T-helper 2 cell treated with Interferon-gamma antibody and Interleukin-4, amounts not matched to agents 5 μg/mL and 100 μg/mL, for 36 hours (primary cell): ENCODE measurements around the gene CCR7.
A peak's percentile ranks its signal among the peaks of the same experiment; 100 is the strongest.
"Not testable (repeated sequence)": the region's sequence is repeated elsewhere in the genome, so short reads cannot be mapped to it uniquely, and the experiment has no call there.

Source experiments
- DNase-seq: peaks from one replicate; pipeline ENCODE4 v3.0.0; 2021; ENCODE audit warnings: low spot score
- H3K27ac Mint-ChIP-seq: one replicate; pipeline ENCODE4 v1.8.0; 2021; ENCODE audit warnings: mild to moderate bottlenecking, mixed read lengths
- H3K27me3 Mint-ChIP-seq: one replicate; pipeline ENCODE4 v1.8.0; 2021; ENCODE audit warnings: low read depth, mixed read lengths
- H3K36me3 Mint-ChIP-seq: one replicate; pipeline ENCODE4 v1.8.0; 2021; ENCODE audit warnings: low read depth, mixed read lengths
- H3K4me1 Mint-ChIP-seq: one replicate; pipeline ENCODE4 v1.8.0; 2021; ENCODE audit warnings: low read depth, mixed read lengths
- H3K4me3 Mint-ChIP-seq: one replicate; pipeline ENCODE4 v1.8.0; 2022; ENCODE audit warnings: mild to moderate bottlenecking, moderate library complexity, mixed read lengths
- H3K9me3 Mint-ChIP-seq: one replicate; pipeline ENCODE4 v1.8.0; 2021; ENCODE audit warnings: mixed read lengths

The CCR7 gene

DNA sequence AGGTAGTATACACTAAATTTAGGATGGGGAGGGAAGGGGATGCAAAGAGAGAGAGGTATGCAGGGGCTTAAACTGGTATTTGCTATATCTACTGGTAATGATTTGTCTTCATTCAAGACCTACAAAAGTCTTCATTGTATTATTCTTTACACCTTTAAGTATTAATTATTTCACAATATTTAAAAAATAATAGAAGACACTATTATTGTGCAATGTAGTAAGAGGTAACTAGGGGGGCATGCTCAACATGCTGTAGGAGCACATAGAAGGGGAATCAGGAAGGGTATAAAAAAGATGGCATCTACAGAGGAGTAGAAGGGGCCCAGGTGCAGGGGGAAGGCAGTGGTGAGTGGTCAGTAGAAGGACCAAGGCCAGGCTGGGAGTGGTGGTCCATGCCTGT lies 14.9 kb upstream of the CCR7 start:
- Mint-ChIP-seq H3K4me1 (peaks cover 62% of the 10 kb centered on the region), H3K9me3 (peaks cover 29% of the 10 kb centered on the region), H3K4me3 (no peak overlapping the region), H3K27ac (no peak overlapping the region), H3K27me3 (no peaks in the 10 kb centered on the region), H3K36me3 (peaks cover 32% of the 10 kb centered on the region)
- DNase-seq = no peak

- H3K36me3 Mint-ChIP-seq = peaks cover 30% of the 10 kb centered on the region
- peaks cover 29% of the 10 kb centered on the region for H3K9me3 Mint-ChIP-seq
- no peaks in the 10 kb centered on the region for H3K27me3 Mint-ChIP-seq
- no peak overlapping the region for H3K4me3 Mint-ChIP-seq
- no peak for DNase-seq
- peaks cover 57% of the 10 kb centered on the region for H3K4me1 Mint-ChIP-seq
- H3K27ac Mint-ChIP-seq = no peak overlapping the region
Measured at GRCh38 chr17:40579471-40579870, 14.2 kb upstream of the CCR7 start.

GRCh38 chr17:40577611-40578065 lies 12.4 kb upstream of the CCR7 start:
- Mint-ChIP-seq H3K27me3 (no peaks in the 10 kb centered on the region), H3K4me1 (peaks cover 45% of the 10 kb centered on the region), H3K9me3 (peaks cover 32% of the 10 kb centered on the region), H3K27ac (peak overlapping the region; percentile 61), H3K4me3 (peak overlapping the region; percentile 41), H3K36me3 (peaks cover 23% of the 10 kb centered on the region)
- peak; percentile 51 for DNase-seq

GRCh38 chr17:40576113-40576740 lies 11.0 kb upstream of the CCR7 start:
- peak overlapping the region; percentile 55 for H3K4me3 Mint-ChIP-seq
- no peak for DNase-seq
- no peaks in the 10 kb centered on the region for H3K27me3 Mint-ChIP-seq
- H3K4me1 Mint-ChIP-seq = peaks cover 31% of the 10 kb centered on the region
- peaks cover 31% of the 10 kb centered on the region for H3K36me3 Mint-ChIP-seq
- peaks cover 46% of the 10 kb centered on the region for H3K9me3 Mint-ChIP-seq
- peak overlapping the region; percentile 79 for H3K27ac Mint-ChIP-seq

DNA sequence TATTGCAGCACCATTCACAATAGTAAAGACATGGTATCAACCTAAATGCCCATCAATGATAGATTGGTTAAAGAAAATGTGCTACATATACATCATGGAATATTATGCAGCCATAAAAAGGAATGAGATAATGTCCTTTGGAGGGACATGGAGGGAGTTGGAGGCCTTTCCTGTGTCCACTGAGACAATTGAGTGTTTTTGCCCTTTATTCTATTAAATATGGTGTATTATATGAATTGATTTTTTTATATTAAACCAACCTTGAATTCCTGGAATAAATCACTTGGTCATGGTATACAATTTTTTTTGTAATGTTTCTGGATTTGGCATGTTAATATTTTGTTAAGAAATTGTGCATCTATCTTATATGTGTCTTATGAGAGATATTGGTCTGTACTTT lies 9.0 kb upstream of the CCR7 start:
- no peak overlapping the region for H3K27ac Mint-ChIP-seq
- peaks cover 33% of the 10 kb centered on the region for H3K36me3 Mint-ChIP-seq
- H3K9me3 Mint-ChIP-seq = peaks cover 59% of the 10 kb centered on the region

DNA sequence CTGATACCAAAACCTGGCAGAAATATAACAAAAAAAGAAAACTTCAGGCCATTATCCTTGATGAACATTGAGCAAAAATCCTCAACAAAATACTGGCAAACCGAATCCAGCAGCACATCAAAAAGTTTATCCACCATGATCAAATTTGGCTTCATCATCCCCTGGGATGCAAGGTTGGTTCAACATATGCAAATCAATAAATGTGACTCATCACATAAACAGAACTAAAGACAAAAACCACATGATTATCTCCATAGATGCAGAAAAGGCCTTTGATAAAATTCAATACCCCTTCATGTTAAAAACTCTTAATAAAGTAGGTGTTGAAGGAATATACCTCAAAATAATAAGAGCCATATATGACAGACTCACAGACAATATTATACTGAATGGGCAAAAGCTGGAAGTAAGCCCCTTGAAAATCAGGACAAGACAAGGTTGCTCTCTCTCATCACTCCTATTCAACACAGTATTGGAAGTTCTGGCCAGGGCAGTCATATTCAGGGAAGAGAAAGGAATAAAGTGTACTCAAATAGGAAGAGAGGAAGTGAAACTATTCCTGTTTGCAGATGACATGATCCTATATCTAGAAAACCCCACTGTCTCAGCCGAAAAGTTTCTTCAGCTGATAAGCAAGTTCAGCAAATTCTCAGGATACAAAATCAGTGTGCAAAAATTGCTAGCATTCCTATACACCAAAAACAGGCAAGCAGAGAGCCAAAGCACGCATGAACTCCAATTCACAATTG lies 7.1 kb upstream of the CCR7 start:
- peaks cover 33% of the 10 kb centered on the region for H3K36me3 Mint-ChIP-seq
- H3K27me3 Mint-ChIP-seq, DNase-seq, H3K27ac Mint-ChIP-seq, H3K4me3 Mint-ChIP-seq: not testable (repeated sequence)
- H3K4me1 Mint-ChIP-seq = peaks cover 18% of the 10 kb centered on the region
- H3K9me3 Mint-ChIP-seq = peaks cover 65% of the 10 kb centered on the region

More for the DNA sequence above, 9.0 kb upstream of the CCR7 start:
- Mint-ChIP-seq H3K4me1 (peaks cover 25% of the 10 kb centered on the region), H3K27me3 (peaks cover 4% of the 10 kb centered on the region), H3K4me3 (no peak overlapping the region)
- no peak for DNase-seq

GRCh38 chr17:40568074-40568836 lies 3.0 kb upstream of the CCR7 start:
- Mint-ChIP-seq H3K4me3 (no peak overlapping the region), H3K4me1 (peaks cover 22% of the 10 kb centered on the region), H3K27me3 (peaks cover 4% of the 10 kb centered on the region), H3K36me3 (peaks cover 36% of the 10 kb centered on the region), H3K27ac (no peak overlapping the region), H3K9me3 (peaks cover 40% of the 10 kb centered on the region)
- no peak for DNase-seq

DNA sequence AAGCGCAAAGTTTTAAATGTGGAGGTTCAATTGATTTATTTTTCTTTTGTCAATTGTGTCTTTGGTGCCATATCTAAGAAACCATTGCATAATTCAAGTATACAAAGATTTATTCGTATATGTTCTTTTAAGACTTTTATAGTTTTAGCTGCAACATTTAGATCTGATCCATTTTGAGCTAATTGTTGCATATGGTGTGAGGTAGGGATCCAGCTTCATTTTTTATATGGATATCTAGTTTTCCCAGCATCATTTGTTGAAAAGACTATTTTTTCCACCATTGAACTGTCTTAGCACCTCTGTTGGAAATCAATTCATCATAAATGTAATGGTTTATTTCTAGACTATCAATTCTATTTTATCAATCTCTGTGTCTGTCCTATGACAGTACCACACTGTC lies 2.1 kb upstream of the CCR7 start:
- H3K27ac Mint-ChIP-seq = no peak overlapping the region
- peaks cover 44% of the 10 kb centered on the region for H3K36me3 Mint-ChIP-seq
- no peak for DNase-seq
- no peak overlapping the region for H3K4me3 Mint-ChIP-seq
- peaks cover 4% of the 10 kb centered on the region for H3K27me3 Mint-ChIP-seq
- H3K9me3 Mint-ChIP-seq = peaks cover 31% of the 10 kb centered on the region
- peaks cover 31% of the 10 kb centered on the region for H3K4me1 Mint-ChIP-seq

DNA sequence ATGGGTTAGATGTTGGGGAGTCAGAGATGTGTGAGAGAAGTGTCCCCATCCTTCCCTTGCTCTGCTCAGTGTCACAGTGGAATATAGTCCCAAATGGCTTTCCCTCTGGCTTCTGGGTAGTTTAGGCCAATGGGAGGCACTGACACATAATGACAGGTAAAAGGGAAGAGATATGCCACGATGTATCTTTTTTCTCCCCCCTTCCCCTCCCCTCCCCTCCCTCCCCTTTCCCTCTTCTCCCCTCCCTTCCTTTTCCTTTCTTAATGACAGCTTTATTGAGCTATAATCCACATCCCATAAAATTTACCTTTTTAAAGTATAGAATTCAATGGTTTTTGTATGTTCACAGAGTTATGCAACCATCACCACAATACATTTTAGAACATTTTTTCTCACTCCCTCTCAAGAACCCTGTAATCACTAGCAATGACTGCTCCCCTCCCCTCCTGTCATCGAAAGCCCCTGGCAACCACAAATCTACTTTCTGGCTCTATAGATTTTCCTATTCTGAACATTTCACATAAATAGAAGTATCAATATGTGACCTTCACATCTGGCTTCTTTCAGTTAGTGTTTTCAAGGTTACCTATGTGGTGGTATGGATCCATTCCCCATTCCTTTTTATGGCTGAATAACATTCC lies 617 bp upstream of the CCR7 start:
- Mint-ChIP-seq H3K27ac (peak overlapping the region; percentile 97), H3K36me3 (peaks cover 43% of the 10 kb centered on the region), H3K9me3 (peaks cover 16% of the 10 kb centered on the region)

DNA sequence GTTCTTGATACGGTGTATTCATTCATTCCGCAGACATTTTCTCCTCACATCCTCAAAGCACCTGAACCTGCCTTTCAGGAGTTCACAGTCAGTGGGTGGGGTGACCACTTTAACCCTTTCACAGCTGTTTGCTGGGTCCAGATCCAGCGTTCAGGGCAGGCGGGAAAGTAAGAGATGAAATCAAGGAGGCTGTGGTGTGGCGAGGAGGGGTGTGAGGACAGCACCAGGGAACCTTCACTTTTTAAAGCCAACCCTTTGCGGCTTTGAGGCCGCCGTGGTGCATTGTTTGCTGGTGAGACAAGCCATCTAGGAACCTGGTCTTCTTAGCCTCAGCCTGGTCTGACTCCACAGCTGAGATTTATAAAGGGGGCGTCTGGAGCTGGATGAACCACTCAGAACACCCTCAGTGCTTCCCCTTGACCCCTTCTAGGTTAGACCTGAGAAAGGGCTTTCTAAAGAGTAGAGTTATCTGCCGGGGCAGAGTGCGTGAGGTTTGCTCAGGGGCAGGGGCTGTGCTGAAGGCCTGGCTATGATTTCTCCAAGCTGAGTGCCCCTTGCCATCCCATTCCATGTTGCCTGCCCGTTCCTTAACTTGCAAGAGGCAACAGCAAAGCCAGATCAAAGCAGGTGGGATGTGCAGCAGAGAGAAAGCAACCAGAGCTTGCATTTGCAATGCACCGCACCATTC lies 933 bp downstream of the CCR7 start:
- Mint-ChIP-seq H3K9me3 (peaks cover 6% of the 10 kb centered on the region), H3K36me3 (peaks cover 50% of the 10 kb centered on the region), H3K4me3 (peak overlapping the region; percentile 92), H3K4me1 (peaks cover 57% of the 10 kb centered on the region), H3K27ac (peak overlapping the region; percentile 97), H3K27me3 (no peaks in the 10 kb centered on the region)
- DNase-seq = peak; percentile 55

More for the DNA sequence above, 617 bp upstream of the CCR7 start:
- Mint-ChIP-seq H3K27me3 (peaks cover 4% of the 10 kb centered on the region), H3K4me3 (peak overlapping the region; percentile 92), H3K4me1 (peaks cover 43% of the 10 kb centered on the region)
- peak; percentile 22 for DNase-seq

- H3K27ac Mint-ChIP-seq = peak overlapping the region; percentile 97
- H3K4me1 Mint-ChIP-seq = peaks cover 64% of the 10 kb centered on the region
- peaks cover 6% of the 10 kb centered on the region for H3K9me3 Mint-ChIP-seq
- peak; percentile 82 for DNase-seq
- H3K4me3 Mint-ChIP-seq = peak overlapping the region; percentile 92
- no peaks in the 10 kb centered on the region for H3K27me3 Mint-ChIP-seq
- H3K36me3 Mint-ChIP-seq = peaks cover 58% of the 10 kb centered on the region
Measured at GRCh38 chr17:40563220-40564052, 1.8 kb downstream of the CCR7 start.

DNA sequence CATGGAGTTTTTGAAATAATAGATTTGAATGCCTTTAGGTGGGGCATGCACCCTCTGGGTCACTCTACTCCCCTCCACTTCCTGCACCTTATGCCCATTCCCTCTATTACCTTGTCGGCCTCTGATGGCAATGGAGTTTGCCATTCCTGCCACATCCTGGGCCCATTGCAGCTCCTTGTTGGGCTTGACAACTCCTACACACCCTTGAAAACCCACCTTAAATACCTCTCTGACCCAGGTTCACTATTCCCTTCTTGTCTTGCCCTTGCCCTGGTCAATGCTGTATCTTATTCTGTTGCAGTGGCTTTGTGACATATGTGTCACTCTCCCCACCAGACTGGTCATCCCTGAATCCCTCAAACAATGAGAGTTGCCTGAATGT lies 2.4 kb downstream of the CCR7 start:
- Mint-ChIP-seq H3K9me3 (peaks cover 3% of the 10 kb centered on the region), H3K4me3 (peak overlapping the region; percentile 92), H3K36me3 (peaks cover 63% of the 10 kb centered on the region), H3K4me1 (peaks cover 69% of the 10 kb centered on the region), H3K27me3 (no peaks in the 10 kb centered on the region), H3K27ac (peak overlapping the region; percentile 97)
- no peak for DNase-seq
